ENCODE data around the gene TACC2. TPM values are rescaled to one million over a fixed set of nuclear protein-coding genes. Genes with fewer than 3 reads are reported as not detected.

Gene TACC2
- polyA plus RNA-seq, 3 donors, result 13.0 to 34.9 (median 19.5) TPM

GRCh38 chr10:122281018-122281626 lies 292.2 kb downstream of the TACC2 start:
- 86 to 91% (median 90%) methylated on average over 7 of the region's 7 CpGs for WGBS, 3 donors
- no peak overlapping the region for H3K27ac ChIP-seq (ENCODE audit: low read depth, low read length)

GRCh38 chr10:122281751-122282150 lies 292.8 kb downstream of the TACC2 start:
- H3K27ac ChIP-seq (ENCODE audit: low read depth, low read length), result no peak overlapping the region
- WGBS, 3 donors, result 76 to 81% (median 80%) methylated on average over 8 of the region's 8 CpGs

DNA sequence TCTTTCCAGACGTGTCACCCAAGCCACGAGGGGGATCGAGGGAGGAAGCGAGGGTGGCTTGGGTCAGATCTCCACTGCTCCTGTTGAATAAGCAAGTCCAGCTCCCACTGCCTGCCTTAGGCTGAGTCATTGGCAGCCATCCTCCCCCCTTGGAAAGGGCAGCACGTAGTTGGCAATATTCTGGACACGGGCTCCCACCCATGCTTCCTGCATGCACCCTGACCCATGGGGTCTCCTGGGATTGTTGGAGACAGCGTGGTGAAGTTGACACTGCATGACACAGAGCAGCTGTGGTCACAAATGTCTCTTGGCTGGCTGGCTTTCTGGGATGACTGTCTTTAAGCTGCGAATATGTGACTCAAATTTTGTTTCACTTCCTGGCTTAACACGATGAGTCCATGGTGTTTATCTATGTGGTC lies 293.3 kb downstream of the TACC2 start:
- 65 to 78% (median 71%) methylated on average over 9 of the region's 9 CpGs for WGBS, 3 donors
- no peak overlapping the region for H3K27ac ChIP-seq (ENCODE audit: low read depth, low read length)

DNA sequence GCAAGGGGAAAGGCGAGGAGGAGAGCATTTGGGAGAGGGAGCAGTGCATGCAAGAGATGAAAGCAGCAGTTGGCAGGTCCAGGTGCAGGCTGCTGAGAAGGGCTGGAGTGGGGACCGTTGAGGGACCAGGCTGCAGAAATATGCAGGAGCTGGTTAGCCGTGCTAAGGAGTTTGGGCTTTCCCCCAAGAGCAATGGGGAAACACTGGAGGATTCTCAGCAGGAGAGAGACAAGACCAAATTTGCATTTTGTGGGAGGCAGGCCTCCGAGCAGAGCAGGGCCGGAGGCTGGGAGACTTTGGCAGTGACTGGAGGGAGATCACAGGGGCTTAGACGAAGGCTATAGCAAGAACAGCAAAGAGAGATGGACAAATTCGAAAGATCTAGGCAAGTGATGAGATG lies 293.9 kb downstream of the TACC2 start:
- WGBS, 3 donors, result 65 to 83% (median 76%) methylated on average over 7 of the region's 7 CpGs

GRCh38 chr10:122285506-122286444 lies 296.8 kb downstream of the TACC2 start:
- WGBS, 3 donors, result 80 to 85% (median 81%) methylated on average over 17 of the region's 17 CpGs
- no peak overlapping the region for H3K27ac ChIP-seq (ENCODE audit: low read depth, low read length)

More for the DNA sequence above, 293.9 kb downstream of the TACC2 start:
- H3K27ac ChIP-seq (ENCODE audit: low read depth, low read length), result no peak overlapping the region

- WGBS, 3 donors, result 64 to 77% (median 66%) methylated on average over 7 of the region's 7 CpGs
- no peak overlapping the region for H3K27ac ChIP-seq (ENCODE audit: low read depth, low read length)
These were observed 297.9 kb downstream of the TACC2 start for GRCh38 chr10:122286867-122287266.

- H3K27ac ChIP-seq (ENCODE audit: low read depth, low read length), result no peak overlapping the region
- WGBS, 3 donors, result 53 to 60% (median 59%) methylated on average over 5 of the region's 5 CpGs
These were observed 298.6 kb downstream of the TACC2 start for GRCh38 chr10:122287570-122287969.

DNA sequence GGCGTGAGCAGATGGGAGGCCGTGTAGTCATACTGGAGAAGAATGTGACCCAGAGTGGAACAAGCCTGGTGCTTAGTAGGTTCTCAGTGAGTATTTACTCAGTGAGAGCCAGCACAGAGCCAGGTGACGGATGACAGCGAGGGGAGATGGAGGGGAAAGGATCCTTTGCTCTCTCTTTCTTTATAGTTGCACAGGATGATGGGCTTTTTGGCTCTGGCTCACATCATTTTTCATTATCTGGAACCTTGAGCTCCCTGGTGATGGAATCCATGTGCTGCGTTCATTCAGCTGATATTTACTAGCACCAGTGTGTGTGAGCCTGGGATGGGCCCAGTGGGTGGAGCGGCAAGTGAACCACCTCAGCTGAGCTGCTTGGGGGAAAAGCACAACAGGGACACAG lies 299.3 kb downstream of the TACC2 start:
- WGBS, 3 donors, result 83 to 85% (median 85%) methylated on average over 6 of the region's 6 CpGs
- H3K27ac ChIP-seq (ENCODE audit: low read depth, low read length), result no peak overlapping the region

DNA sequence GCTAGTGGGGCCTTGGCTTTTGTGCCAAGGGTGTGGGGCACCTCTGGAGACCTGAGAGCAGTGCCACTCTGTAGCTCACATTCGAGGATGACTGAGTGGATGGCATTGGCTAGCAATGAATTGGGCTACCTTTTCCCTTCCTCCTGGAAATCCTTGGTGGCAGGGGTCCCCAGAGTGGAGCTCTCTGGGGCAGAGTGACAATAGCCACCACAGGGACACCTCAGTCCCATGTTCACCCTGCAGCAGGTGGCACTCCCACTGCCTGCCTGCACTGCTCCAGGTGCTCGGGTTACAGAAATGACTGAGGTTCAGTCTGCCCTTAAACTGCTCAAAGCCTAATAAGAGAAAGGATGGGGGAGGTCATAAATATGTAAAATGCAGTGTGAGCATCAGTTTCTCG lies 300.0 kb downstream of the TACC2 start:
- 67 to 88% (median 86%) methylated on average over 3 of the region's 3 CpGs for WGBS, 3 donors
- H3K27ac ChIP-seq (ENCODE audit: low read depth, low read length), result no peak overlapping the region

DNA sequence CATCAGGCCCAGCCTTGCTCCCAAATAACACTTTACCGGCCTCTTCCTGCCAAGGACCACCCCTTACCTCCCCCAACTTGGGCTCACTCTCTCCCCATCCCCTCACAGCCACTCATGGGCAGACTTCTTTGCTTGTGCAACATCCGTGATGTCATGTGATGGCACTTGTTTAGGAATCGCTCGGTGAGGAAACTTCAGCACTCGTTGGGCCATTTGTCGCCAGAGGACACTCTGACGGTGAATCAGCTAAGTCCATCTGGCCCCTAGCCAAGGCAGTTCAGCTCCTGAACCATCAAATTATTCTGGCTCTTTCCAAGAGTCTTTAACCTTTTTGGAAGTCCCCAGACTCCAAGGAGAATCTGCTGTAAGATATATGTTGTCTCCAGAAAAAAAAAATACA lies 301.4 kb downstream of the TACC2 start:
- no peak overlapping the region for H3K27ac ChIP-seq (ENCODE audit: low read depth, low read length)
- WGBS, 3 donors, result 63 to 82% (median 63%) methylated on average over 7 of the region's 7 CpGs

DNA sequence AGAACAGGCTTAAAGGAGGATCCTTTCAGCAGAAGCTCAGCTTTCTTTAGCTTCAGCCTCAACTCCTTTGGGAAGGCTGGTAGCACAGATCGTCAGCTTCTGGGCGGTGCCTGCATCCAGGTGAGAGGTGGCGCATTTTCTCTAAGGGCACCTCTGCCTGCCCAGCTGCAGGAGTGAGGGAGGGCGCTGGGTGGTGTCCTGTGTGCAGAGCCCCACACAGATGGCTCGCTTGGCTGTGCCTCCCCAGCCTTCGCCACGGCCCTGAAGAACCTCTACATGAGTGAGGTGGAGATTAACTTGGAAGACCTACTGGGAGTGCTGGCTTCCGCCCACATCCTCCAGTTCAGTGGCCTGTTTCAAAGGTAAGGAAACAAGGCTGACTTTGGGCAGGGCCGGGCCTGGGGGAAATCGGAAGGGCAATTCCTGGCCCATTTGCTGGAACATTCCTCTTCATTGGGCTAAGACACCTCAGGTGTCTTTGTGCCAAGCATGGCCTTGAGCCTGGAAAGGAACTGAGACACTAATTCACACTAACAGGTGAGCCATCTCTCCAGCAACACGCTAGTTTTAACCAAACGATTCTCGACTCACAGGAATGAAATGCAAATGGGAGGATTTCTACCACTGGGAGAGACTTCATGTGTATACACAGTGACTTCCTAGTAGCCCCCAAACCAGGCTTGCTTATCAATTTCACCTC lies 302.0 kb downstream of the TACC2 start:
- 87 to 91% (median 90%) methylated on average over 13 of the region's 13 CpGs for WGBS, 3 donors
- no peak overlapping the region for H3K27ac ChIP-seq (ENCODE audit: low read depth, low read length)

- WGBS, 3 donors, result 92 to 93% (median 92%) methylated on average over 5 of the region's 5 CpGs
- no peak overlapping the region for H3K27ac ChIP-seq (ENCODE audit: low read depth, low read length)
These were observed 302.8 kb downstream of the TACC2 start for GRCh38 chr10:122291739-122292138.

DNA sequence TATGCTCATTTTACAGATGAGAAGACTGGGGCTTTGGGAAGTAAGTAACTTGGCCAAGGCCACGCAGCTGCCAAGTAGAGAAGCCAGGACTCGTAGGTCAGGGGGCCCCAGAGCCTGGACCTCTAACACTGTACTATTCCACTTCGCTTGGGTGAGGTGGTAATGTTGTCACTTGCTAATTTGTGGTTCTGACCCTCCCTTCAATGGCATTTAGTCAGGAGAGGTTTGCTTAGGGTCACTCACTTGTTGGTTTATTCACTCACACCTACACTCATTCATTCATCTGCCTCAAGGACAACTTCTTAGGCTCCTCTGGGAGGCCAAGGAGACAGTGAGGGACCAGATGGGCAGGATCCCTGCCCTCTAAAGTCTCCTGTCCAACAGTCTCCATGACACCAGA lies 303.4 kb downstream of the TACC2 start:
- WGBS, 3 donors, result 79 to 86% (median 81%) methylated on average over 3 of the region's 3 CpGs

GRCh38 chr10:122293156-122293960 lies 304.4 kb downstream of the TACC2 start:
- WGBS, 3 donors, result 81 to 83% (median 81%) methylated on average over 10 of the region's 10 CpGs
- H3K27ac ChIP-seq (ENCODE audit: low read depth, low read length), result no peak overlapping the region

More for the DNA sequence above, 303.4 kb downstream of the TACC2 start:
- H3K27ac ChIP-seq (ENCODE audit: low read depth, low read length), result no peak overlapping the region

DNA sequence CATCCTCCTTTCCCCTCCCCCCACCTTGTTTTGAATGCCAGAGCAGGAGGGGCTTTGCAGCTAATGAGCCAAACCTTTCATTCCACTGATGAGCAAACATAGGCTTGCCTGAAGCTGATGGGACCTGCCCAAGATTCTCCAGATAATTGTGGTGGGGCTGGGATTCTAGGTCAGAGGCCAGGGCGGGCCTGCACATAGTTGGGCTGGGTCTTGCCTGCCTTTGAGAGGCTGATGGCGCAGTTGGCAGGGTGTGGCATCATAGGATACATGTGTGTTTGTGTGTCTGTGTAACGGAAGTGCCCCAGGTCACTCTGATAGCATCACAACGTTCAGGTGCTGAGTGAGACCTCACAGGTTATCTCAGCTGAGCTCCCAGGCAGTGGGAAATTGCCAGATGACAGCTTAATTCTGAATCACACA lies 305.0 kb downstream of the TACC2 start:
- 67 to 83% (median 82%) methylated on average over 4 of the region's 4 CpGs for WGBS, 3 donors
- no peak overlapping the region for H3K27ac ChIP-seq (ENCODE audit: low read depth, low read length)

- no peak overlapping the region for H3K27ac ChIP-seq (ENCODE audit: low read depth, low read length)
- 84 to 94% (median 87%) methylated on average over 12 of the region's 12 CpGs for WGBS, 3 donors
These were observed 305.8 kb downstream of the TACC2 start for GRCh38 chr10:122294511-122295450.

DNA sequence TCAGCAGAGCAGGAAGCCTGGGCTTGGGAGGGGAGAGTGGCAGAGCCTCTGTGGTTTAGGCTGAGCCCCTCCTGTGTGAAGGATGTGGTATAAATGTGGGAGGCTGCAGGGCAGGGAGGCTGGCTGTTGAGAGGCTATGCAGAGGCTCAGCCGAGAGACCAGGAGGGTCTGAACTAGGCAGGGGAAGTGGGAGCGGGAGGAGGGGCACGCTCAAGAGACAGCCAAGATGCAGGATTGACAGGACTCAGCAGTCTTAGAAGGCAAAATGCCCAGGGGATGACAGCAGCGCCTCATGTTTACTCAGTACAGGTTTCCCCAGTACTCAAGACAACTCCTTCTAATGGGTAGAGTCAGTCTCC lies 306.5 kb downstream of the TACC2 start:
- no peak overlapping the region for H3K27ac ChIP-seq (ENCODE audit: low read depth, low read length)
- 87 to 93% (median 92%) methylated on average over 4 of the region's 4 CpGs for WGBS, 3 donors

Data from adipose tissue (tissue), 3 donors.